GM12873 (cell line): ENCODE data around the gene SLC6A6.

Source experiments
- CTCF ChIP-seq: IDR thresholded peaks from 2 replicates; pipeline ENCODE4 v1.5.1; 2012; ENCODE audit warnings: low read depth, mild to moderate bottlenecking, moderate library complexity, low read length, control low read depth; ENCODE audit not compliant: insufficient read depth; ENCODE audit errors: missing control alignments

Gene SLC6A6

GRCh38 chr3:14460342-14461005, 58.1 kb downstream of the SLC6A6 start:
- no peak for TF ChIP-seq CTCF

DNA sequence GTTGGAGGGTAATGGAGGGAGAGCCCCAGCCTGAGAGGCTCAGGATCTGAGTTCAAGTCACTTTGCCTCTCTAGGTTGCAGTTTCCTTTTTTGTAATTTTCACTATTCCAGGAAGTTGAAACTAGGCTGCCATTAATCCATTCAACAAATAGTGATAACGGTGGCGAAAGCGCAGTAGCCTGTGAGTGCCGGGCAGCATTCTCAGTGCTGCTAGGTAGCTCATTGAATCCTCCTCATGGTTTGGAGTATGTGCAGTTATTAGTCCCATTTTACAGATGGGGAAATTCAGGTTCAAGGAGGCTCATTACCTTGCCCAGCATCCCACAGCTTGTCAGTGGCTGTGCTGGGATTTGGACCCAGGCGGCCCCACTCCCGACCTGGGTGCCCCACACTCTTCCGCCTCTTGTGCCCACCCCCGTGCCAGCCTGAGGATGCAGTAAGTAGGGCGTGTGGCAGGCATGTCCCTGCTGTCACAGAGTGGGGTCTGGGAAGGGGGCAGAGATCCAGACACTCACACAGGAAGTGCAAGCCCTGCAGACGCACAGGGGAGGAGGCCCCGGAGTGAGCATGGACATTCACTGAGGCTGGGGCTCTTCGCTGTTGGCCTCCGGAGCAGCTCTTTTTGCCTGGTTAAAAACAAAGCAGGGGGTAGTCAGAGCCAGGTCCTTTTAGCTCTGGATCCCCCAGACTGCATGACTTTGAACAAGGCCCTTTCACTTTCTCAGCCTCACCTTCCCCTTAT, 58.8 kb downstream of the SLC6A6 start:
- no peak for TF ChIP-seq CTCF

- peak; percentile 66 for TF ChIP-seq CTCF
These were observed 59.4 kb downstream of the SLC6A6 start for GRCh38 chr3:14461748-14462324.

DNA sequence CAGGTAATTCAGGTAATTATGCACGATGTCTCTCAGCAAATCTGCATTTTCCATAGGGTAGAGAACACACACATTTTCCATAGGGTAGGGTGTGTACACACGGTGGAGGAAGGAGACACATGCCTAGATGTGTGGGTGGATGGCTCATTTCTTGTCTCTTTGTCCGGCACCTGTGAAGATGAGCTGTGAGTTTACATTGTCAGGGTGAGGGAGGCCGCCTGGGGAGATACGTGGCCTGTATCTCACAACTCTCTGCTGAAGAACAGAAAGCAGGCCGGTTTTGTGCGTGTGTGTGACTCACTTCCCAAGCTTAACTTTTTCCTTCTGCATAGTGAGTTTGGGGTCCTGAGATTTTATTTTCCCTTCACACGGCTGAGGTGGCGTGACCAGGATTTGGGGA, 60.3 kb downstream of the SLC6A6 start:
- TF ChIP-seq CTCF = no peak

- no peak for TF ChIP-seq CTCF
These were observed 61.1 kb downstream of the SLC6A6 start for GRCh38 chr3:14463330-14464140.

- no peak for TF ChIP-seq CTCF
These were observed 61.7 kb downstream of the SLC6A6 start for GRCh38 chr3:14464141-14464465.

- no peak for TF ChIP-seq CTCF
These were observed 62.1 kb downstream of the SLC6A6 start for GRCh38 chr3:14464521-14464920.
